ENCODE data around the gene IL13. TPM values are rescaled to one million over a fixed set of nuclear protein-coding genes. Genes with fewer than 3 reads are reported as not detected.

The IL13 gene
- total RNA-seq, 4 donors from 2014 or later, result not detected

- no peak for TF ChIP-seq POLR2A (IDR thresholded peaks at IDR 0.05)
- TF ChIP-seq, protein P1, sequence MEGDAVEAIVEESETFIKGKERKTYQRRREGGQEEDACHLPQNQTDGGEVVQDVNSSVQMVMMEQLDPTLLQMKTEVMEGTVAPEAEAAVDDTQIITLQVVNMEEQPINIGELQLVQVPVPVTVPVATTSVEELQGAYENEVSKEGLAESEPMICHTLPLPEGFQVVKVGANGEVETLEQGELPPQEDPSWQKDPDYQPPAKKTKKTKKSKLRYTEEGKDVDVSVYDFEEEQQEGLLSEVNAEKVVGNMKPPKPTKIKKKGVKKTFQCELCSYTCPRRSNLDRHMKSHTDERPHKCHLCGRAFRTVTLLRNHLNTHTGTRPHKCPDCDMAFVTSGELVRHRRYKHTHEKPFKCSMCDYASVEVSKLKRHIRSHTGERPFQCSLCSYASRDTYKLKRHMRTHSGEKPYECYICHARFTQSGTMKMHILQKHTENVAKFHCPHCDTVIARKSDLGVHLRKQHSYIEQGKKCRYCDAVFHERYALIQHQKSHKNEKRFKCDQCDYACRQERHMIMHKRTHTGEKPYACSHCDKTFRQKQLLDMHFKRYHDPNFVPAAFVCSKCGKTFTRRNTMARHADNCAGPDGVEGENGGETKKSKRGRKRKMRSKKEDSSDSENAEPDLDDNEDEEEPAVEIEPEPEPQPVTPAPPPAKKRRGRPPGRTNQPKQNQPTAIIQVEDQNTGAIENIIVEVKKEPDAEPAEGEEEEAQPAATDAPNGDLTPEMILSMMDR (IDR thresholded peaks at IDR 0.05), result no peak
- intact Hi-C loops (cut with DNase I; ENCODE audit: low total_unique reads), result no loop called here
- H3K4me3 ChIP-seq (ENCODE audit: low read depth, poor library complexity, severe bottlenecking), result no peak overlapping the region
- no peak for DNase-seq (ENCODE audit: low spot score in 2 of 2)
- WGBS, 2 donors, result 88 to 91% methylated on average over 16 of the region's 16 CpGs
These were observed 12.3 kb downstream of the IL13 start for GRCh38 chr5:132669966-132670882.

GRCh38 chr5:132671000-132671399 is 13.0 kb downstream of the IL13 start:
- DNase-seq (ENCODE audit: low spot score in 2 of 2), result no peak
- WGBS, 2 donors, result 94% methylated on average over 3 of the region's 3 CpGs
- TF ChIP-seq, protein P1 (IDR thresholded peaks at IDR 0.05), result no peak
- no peak for TF ChIP-seq POLR2A (IDR thresholded peaks at IDR 0.05)
- no peak overlapping the region for H3K4me3 ChIP-seq (ENCODE audit: low read depth, poor library complexity, severe bottlenecking)
- intact Hi-C loops (cut with DNase I; ENCODE audit: low total_unique reads), result no loop called here

DNA sequence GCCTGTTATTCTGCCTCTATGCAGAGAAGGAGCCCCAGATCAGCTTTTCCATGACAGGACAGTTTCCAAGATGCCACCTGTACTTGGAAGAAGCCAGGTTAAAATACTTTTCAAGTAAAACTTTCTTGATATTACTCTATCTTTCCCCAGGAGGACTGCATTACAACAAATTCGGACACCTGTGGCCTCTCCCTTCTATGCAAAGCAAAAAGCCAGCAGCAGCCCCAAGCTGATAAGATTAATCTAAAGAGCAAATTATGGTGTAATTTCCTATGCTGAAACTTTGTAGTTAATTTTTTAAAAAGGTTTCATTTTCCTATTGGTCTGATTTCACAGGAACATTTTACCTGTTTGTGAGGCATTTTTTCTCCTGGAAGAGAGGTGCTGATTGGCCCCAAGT is 15.5 kb downstream of the IL13 start:
- H3K4me3 ChIP-seq (ENCODE audit: low read depth, poor library complexity, severe bottlenecking), result no peak overlapping the region
- TF ChIP-seq, protein P1 (IDR thresholded peaks at IDR 0.05), result no peak
- no peak for TF ChIP-seq POLR2A (IDR thresholded peaks at IDR 0.05)
- no peak for DNase-seq (ENCODE audit: low spot score in 2 of 2)
- intact Hi-C loops (cut with DNase I; ENCODE audit: low total_unique reads), result no loop called here
- 90 to 97% methylated on average over 1 of the region's 1 CpG for WGBS, 2 donors

GRCh38 chr5:132673939-132674630 is 16.1 kb downstream of the IL13 start, which contains the start of gene IL4:
Gene IL4 (plus strand): TSS chr5:132673989. CDS start chr5:132674051, 62 bp downstream.
- no peak for DNase-seq (ENCODE audit: low spot score in 2 of 2)
- 70 to 76% methylated on average over 14 of the region's 14 CpGs for WGBS, 2 donors
- H3K4me3 ChIP-seq (ENCODE audit: low read depth, poor library complexity, severe bottlenecking), result no peak within 1 kb of the TSS
- intact Hi-C loops (cut with DNase I; ENCODE audit: low total_unique reads), result no loop called here
- TF ChIP-seq, protein P1 (IDR thresholded peaks at IDR 0.05), result no peak
- TF ChIP-seq POLR2A (IDR thresholded peaks at IDR 0.05), result no peak

- no peak overlapping the region for H3K4me3 ChIP-seq (ENCODE audit: low read depth, poor library complexity, severe bottlenecking)
- DNase-seq (ENCODE audit: low spot score in 2 of 2), result no peak
- intact Hi-C loops (cut with DNase I; ENCODE audit: low total_unique reads), result no loop called here
- TF ChIP-seq POLR2A (IDR thresholded peaks at IDR 0.05), result no peak
- TF ChIP-seq, protein P1 (IDR thresholded peaks at IDR 0.05), result no peak
- WGBS, 2 donors, result 57 to 61% methylated on average over 13 of the region's 13 CpGs
These were observed 16.9 kb downstream of the IL13 start for GRCh38 chr5:132674671-132675506.

Measured in lower leg skin (tissue), 4 donors.